Adrenal gland (tissue), 5 donors: ENCODE data around the gene AMBP.

ENCODE experiments used
- CTCF ChIP-seq, 6 experiments: fragments of 450-650 bp in 4 of 6; fragments of 200-600 bp in 2 of 6; sonication (generic) in 1 of 6; IDR thresholded peaks; 1 replicate in 5 of 6; 2 replicates in 1 of 6; pipeline versions ENCODE4 v1.5.1 to v1.8.0; 2016 to 2021; ENCODE audit warnings: antibody characterized with exemption in 6 of 6, mild to moderate bottlenecking in 2 of 6, moderate library complexity in 1 of 6
- POLR2A ChIP-seq, 2 donors: fragments of 450-650 bp; IDR thresholded peaks; one replicate each; pipeline ENCODE4 v1.6.1; 2017; ENCODE audit warnings: antibody characterized with exemption in 2 of 2, mild to moderate bottlenecking in 2 of 2, moderate library complexity in 1 of 2
- donor health status: DM: no; HTN: no; CAD: no.

GRCh38 chr9:114070188-114071103, 7.7 kb downstream of the AMBP start:
- no peak for TF ChIP-seq POLR2A (IDR thresholded peaks at IDR 0.05)
- TF ChIP-seq CTCF (IDR thresholded peaks at IDR 0.05), result no peak
